ENCODE data around the gene ULK2. TPM values are rescaled to one million over a fixed set of nuclear protein-coding genes. Genes with fewer than 3 reads are reported as not detected.

Gene ULK2
- total and polyA plus RNA-seq, 2 donors (not counting 1 experiment from before 2014, with no cell fraction given) = 2.0 to 2.9 TPM

- WGBS (ENCODE audit: insufficient coverage) = no CpG with 5 or more reads among the region's 4 CpGs
Observed at GRCh38 chr17:19780846-19781245, 86.9 kb downstream of the ULK2 start.

GRCh38 chr17:19773534-19773933 is 94.2 kb downstream of the ULK2 start:
- Histone ChIP-seq H3K27me3 (replicated peaks in 1 of 4; ENCODE audit: control extremely low read depth in 1 of 4, control insufficient read depth in 3 of 4, insufficient read depth in 4 of 4, low read length in 3 of 4) (no peaks in the 10 kb centered on the region), H3K79me2 (ENCODE audit: control insufficient read depth, insufficient read depth, low read length) (no peaks in the 10 kb centered on the region), H3K9me3 (ENCODE audit: control extremely low read depth in 1 of 3, control insufficient read depth in 2 of 3, insufficient read depth in 1 of 3, low read length in 2 of 3) (no peaks in the 10 kb centered on the region), H3K27ac (ENCODE audit: low read length in 2 of 2) (no peak overlapping the region), H3K9ac (ENCODE audit: low read length) (no peak overlapping the region), H3K36me3 (replicated peaks in 1 of 2; ENCODE audit: control extremely low read depth in 1 of 2, control insufficient read depth in 1 of 2, extremely low read depth in 1 of 2, insufficient read depth in 2 of 2, low read length in 1 of 2) (no peaks in the 10 kb centered on the region), H2AFZ (ENCODE audit: insufficient read depth, low read depth, low read length, poor library complexity, severe bottlenecking) (no peak overlapping the region), H3K4me3 (ENCODE audit: control extremely low read depth in 1 of 5, extremely low read depth in 1 of 5, insufficient read depth in 1 of 5, low read depth in 2 of 5, low read length in 4 of 5) (no peak overlapping the region), H3K4me2 (replicated peaks; ENCODE audit: low read depth, low read length, poor library complexity, severe bottlenecking) (no peak overlapping the region), H3K4me1 (ENCODE audit: control insufficient read depth in 2 of 2, insufficient read depth in 2 of 2, low read length in 2 of 2) (no peaks in the 10 kb centered on the region), H4K20me1 (ENCODE audit: control insufficient read depth, insufficient read depth, low read length, poor library complexity, severe bottlenecking) (no peaks in the 10 kb centered on the region)
- WGBS (ENCODE audit: insufficient coverage) = 91% methylated on average over 2 of the region's 6 CpGs
- DNase-seq (no peak), ATAC-seq (ENCODE audit: low read depth) (no peak)
- H3K27me3 Mint-ChIP-seq = no peaks in the 10 kb centered on the region
- H3K27ac Mint-ChIP-seq = no peak overlapping the region
- no peaks in the 10 kb centered on the region for H3K9me3 Mint-ChIP-seq (ENCODE audit: insufficient read depth)
- intact Hi-C loops (cut with micrococcal nuclease) = no loop called here
- POLR2A ChIA-PET = no interaction called here
- no peak for TF ChIP-seq EZH2 (IDR thresholded peaks at IDR 0.05; ENCODE audit: borderline replicate concordance, insufficient read depth, low read depth, low read length, poor library complexity, severe bottlenecking)
- TF ChIP-seq, protein P1, sequence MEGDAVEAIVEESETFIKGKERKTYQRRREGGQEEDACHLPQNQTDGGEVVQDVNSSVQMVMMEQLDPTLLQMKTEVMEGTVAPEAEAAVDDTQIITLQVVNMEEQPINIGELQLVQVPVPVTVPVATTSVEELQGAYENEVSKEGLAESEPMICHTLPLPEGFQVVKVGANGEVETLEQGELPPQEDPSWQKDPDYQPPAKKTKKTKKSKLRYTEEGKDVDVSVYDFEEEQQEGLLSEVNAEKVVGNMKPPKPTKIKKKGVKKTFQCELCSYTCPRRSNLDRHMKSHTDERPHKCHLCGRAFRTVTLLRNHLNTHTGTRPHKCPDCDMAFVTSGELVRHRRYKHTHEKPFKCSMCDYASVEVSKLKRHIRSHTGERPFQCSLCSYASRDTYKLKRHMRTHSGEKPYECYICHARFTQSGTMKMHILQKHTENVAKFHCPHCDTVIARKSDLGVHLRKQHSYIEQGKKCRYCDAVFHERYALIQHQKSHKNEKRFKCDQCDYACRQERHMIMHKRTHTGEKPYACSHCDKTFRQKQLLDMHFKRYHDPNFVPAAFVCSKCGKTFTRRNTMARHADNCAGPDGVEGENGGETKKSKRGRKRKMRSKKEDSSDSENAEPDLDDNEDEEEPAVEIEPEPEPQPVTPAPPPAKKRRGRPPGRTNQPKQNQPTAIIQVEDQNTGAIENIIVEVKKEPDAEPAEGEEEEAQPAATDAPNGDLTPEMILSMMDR (IDR thresholded peaks at IDR 0.05) = no peak
- H3K4me3 Mint-ChIP-seq = no peak overlapping the region
- no peaks in the 10 kb centered on the region for H3K4me1 Mint-ChIP-seq
- CTCF ChIA-PET = interaction anchor here (1.6 kb wide), 1 partner anchor 258 kb away, joined by 4 read pairs; no protein-coding TSS in a partner anchor

More at GRCh38 chr17:19780846-19781245, 86.9 kb downstream of the ULK2 start:
- no peaks in the 10 kb centered on the region for H3K27me3 Mint-ChIP-seq
- no peaks in the 10 kb centered on the region for H3K4me1 ChIP-seq (ENCODE audit: control insufficient read depth in 2 of 2, insufficient read depth in 2 of 2, low read length in 2 of 2)
- no peaks in the 10 kb centered on the region for H3K4me1 Mint-ChIP-seq
- H3K9me3 ChIP-seq (ENCODE audit: control extremely low read depth in 1 of 3, control insufficient read depth in 2 of 3, insufficient read depth in 1 of 3, low read length in 2 of 3) = no peaks in the 10 kb centered on the region
- H3K4me2 ChIP-seq (replicated peaks; ENCODE audit: low read depth, low read length, poor library complexity, severe bottlenecking) = no peak overlapping the region
- no peak for TF ChIP-seq EZH2 (IDR thresholded peaks at IDR 0.05; ENCODE audit: borderline replicate concordance, insufficient read depth, low read depth, low read length, poor library complexity, severe bottlenecking)
- no peaks in the 10 kb centered on the region for H3K79me2 ChIP-seq (ENCODE audit: control insufficient read depth, insufficient read depth, low read length)
- no peak overlapping the region for H3K4me3 Mint-ChIP-seq
- no peak for ATAC-seq (ENCODE audit: low read depth)
- no peak for DNase-seq
- ChIA-PET POLR2A (no interaction called here), CTCF (no interaction called here)
- H3K27me3 ChIP-seq (replicated peaks in 1 of 4; ENCODE audit: control extremely low read depth in 1 of 4, control insufficient read depth in 3 of 4, insufficient read depth in 4 of 4, low read length in 3 of 4) = no peaks in the 10 kb centered on the region
- no peak overlapping the region for H2AFZ ChIP-seq (ENCODE audit: insufficient read depth, low read depth, low read length, poor library complexity, severe bottlenecking)
- H4K20me1 ChIP-seq (ENCODE audit: control insufficient read depth, insufficient read depth, low read length, poor library complexity, severe bottlenecking) = no peaks in the 10 kb centered on the region
- H3K9ac ChIP-seq (ENCODE audit: low read length) = no peak overlapping the region
- H3K27ac Mint-ChIP-seq = no peak overlapping the region
- no peaks in the 10 kb centered on the region for H3K36me3 ChIP-seq (replicated peaks in 1 of 2; ENCODE audit: control extremely low read depth in 1 of 2, control insufficient read depth in 1 of 2, extremely low read depth in 1 of 2, insufficient read depth in 2 of 2, low read length in 1 of 2)
- H3K9me3 Mint-ChIP-seq (ENCODE audit: insufficient read depth) = no peaks in the 10 kb centered on the region
- no peak overlapping the region for H3K27ac ChIP-seq (ENCODE audit: low read length in 2 of 2)
- intact Hi-C loops (cut with micrococcal nuclease) = no loop called here
- no peak overlapping the region for H3K4me3 ChIP-seq (ENCODE audit: control extremely low read depth in 1 of 5, extremely low read depth in 1 of 5, insufficient read depth in 1 of 5, low read depth in 2 of 5, low read length in 4 of 5)

All from B cell (primary cell).